ENCODE measurements around the gene SLC25A6.
"Not testable (repeated sequence)": the region's sequence is repeated elsewhere in the genome, so short reads cannot be mapped to it uniquely, and the experiment has no call there.

The SLC25A6 gene

GRCh38 chrX:1380672-1381233, 11.2 kb downstream of the SLC25A6 start:
- Histone ChIP-seq H3K4me1 (no peaks in the 10 kb centered on the region), H3K9me3 (no peaks in the 10 kb centered on the region), H3K27me3 (no peaks in the 10 kb centered on the region), H3K4me3 (ENCODE audit: low read depth, low read length) (no peak overlapping the region), H3K36me3 (peaks cover 12% of the 10 kb centered on the region)
- TF ChIP-seq CTCF (IDR thresholded peaks at IDR 0.05; ENCODE audit: low read depth, low read length): no peak
- no peak for DNase-seq

GRCh38 chrX:1378306-1378759, 13.6 kb downstream of the SLC25A6 start:
- H3K9me3 ChIP-seq: no peaks in the 10 kb centered on the region
- no peaks in the 10 kb centered on the region for H3K36me3 ChIP-seq
- TF ChIP-seq CTCF (IDR thresholded peaks at IDR 0.05; ENCODE audit: low read depth, low read length): no peak
- DNase-seq: no peak
- H3K27me3 ChIP-seq: no peaks in the 10 kb centered on the region
- no peak overlapping the region for H3K4me3 ChIP-seq (ENCODE audit: low read depth, low read length)
- H3K4me1 ChIP-seq: no peaks in the 10 kb centered on the region

- Histone ChIP-seq H3K4me3 (ENCODE audit: low read depth, low read length) (no peak overlapping the region), H3K9me3 (no peaks in the 10 kb centered on the region), H3K27me3 (no peaks in the 10 kb centered on the region), H3K4me1 (no peaks in the 10 kb centered on the region), H3K36me3 (no peaks in the 10 kb centered on the region)
- no peak for TF ChIP-seq CTCF (IDR thresholded peaks at IDR 0.05; ENCODE audit: low read depth, low read length)
- no peak for DNase-seq
Measured at GRCh38 chrX:1368385-1368698, 23.6 kb downstream of the SLC25A6 start.

GRCh38 chrX:1366363-1366762, 25.6 kb downstream of the SLC25A6 start:
- H3K36me3 ChIP-seq; H3K4me3 ChIP-seq (ENCODE audit: low read depth, low read length): not testable (repeated sequence)

GRCh38 chrX:1361910-1362309, 30.0 kb downstream of the SLC25A6 start:
- no peak for TF ChIP-seq CTCF (IDR thresholded peaks at IDR 0.05; ENCODE audit: low read depth, low read length)

More at GRCh38 chrX:1366363-1366762, 25.6 kb downstream of the SLC25A6 start:
- H3K4me1 ChIP-seq, H3K9me3 ChIP-seq, H3K27me3 ChIP-seq, DNase-seq: not testable (repeated sequence)

GRCh38 chrX:1361275-1361674, 30.6 kb downstream of the SLC25A6 start:
- H3K4me1 ChIP-seq: no peaks in the 10 kb centered on the region
- no peak for DNase-seq
- H3K27me3 ChIP-seq: no peaks in the 10 kb centered on the region
- H3K4me3 ChIP-seq (ENCODE audit: low read depth, low read length): no peak overlapping the region
- no peaks in the 10 kb centered on the region for H3K36me3 ChIP-seq
- TF ChIP-seq CTCF (IDR thresholded peaks at IDR 0.05; ENCODE audit: low read depth, low read length): no peak
- no peaks in the 10 kb centered on the region for H3K9me3 ChIP-seq

More at GRCh38 chrX:1361910-1362309, 30.0 kb downstream of the SLC25A6 start:
- Histone ChIP-seq H3K4me3 (ENCODE audit: low read depth, low read length) (no peak overlapping the region), H3K9me3 (no peaks in the 10 kb centered on the region), H3K27me3 (no peaks in the 10 kb centered on the region), H3K36me3 (no peaks in the 10 kb centered on the region), H3K4me1 (no peaks in the 10 kb centered on the region)
- DNase-seq: no peak

DNA sequence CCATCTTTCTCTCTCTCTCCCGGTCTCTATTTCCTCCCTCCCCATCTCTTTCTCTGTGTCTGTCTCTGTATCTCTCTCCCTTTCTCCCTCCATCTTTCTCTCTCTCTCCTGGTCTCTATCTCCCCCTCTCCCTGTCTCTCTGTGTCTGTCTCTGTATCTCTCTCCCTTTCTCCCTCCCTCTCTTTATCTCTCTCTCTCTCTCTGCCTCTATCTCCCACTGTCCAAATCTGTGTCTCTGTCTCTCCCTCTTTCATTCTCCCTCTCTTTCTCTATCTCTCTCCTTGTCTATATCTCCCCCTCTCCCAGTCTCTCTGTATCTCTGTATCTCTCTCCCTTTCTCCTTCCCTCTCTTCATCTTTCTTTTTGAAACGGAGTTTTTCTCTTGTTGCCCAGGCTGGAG, 31.7 kb downstream of the SLC25A6 start:
- TF ChIP-seq CTCF (IDR thresholded peaks at IDR 0.05; ENCODE audit: low read depth, low read length): no peak
- no peak for DNase-seq
- Histone ChIP-seq H3K27me3 (no peaks in the 10 kb centered on the region), H3K4me3 (ENCODE audit: low read depth, low read length) (no peak overlapping the region), H3K36me3 (no peaks in the 10 kb centered on the region), H3K9me3 (no peaks in the 10 kb centered on the region), H3K4me1 (no peaks in the 10 kb centered on the region)

Data from BE2C (cell line).